ENCODE results near the gene ERAS. TPM values are rescaled to one million over a fixed set of nuclear protein-coding genes. Genes with fewer than 3 reads are reported as not detected.

The ERAS gene, protein sequence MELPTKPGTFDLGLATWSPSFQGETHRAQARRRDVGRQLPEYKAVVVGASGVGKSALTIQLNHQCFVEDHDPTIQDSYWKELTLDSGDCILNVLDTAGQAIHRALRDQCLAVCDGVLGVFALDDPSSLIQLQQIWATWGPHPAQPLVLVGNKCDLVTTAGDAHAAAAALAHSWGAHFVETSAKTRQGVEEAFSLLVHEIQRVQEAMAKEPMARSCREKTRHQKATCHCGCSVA
- polyA plus RNA-seq (2013, experiment 1 of 2): not detected
- polyA plus RNA-seq (2013, experiment 2 of 2): not detected

GRCh38 chrX:48826135-48826875 lies at the start of gene ERAS:
Gene ERAS, plus strand, starts transcription at chrX:48826513. Its CDS starts 2,611 bp downstream, at chrX:48829124.
- Histone ChIP-seq H2BK15ac (replicated peaks; ENCODE audit: low read depth) (no peak within 1 kb of the TSS), H3K79me2 (ENCODE audit: control insufficient read depth, insufficient read depth, low read length) (no peaks in the 10 kb centered on the region), H3K18ac (ENCODE audit: low read length) (no peak within 1 kb of the TSS), H3K56ac (ENCODE audit: low read length) (no peak within 1 kb of the TSS), H3K9ac (ENCODE audit: low read length) (no peak within 1 kb of the TSS), H4K5ac (ENCODE audit: low read length) (no peak within 1 kb of the TSS), H2AK5ac (ENCODE audit: low read length) (no peak within 1 kb of the TSS), H3K27me3 (ENCODE audit: insufficient read depth, low read length, poor library complexity) (no peaks in the 10 kb centered on the region), H3K4ac (ENCODE audit: low read depth, low read length) (no peak within 1 kb of the TSS), H3K4me2 (ENCODE audit: low read length) (no peak within 1 kb of the TSS), H2BK5ac (ENCODE audit: low read length) (no peak within 1 kb of the TSS), H3K23ac (ENCODE audit: low read length) (no peak within 1 kb of the TSS), H3K36me3 (ENCODE audit: control insufficient read depth, insufficient read depth, low read length) (no peaks in the 10 kb centered on the region), H3K27ac (ENCODE audit: low read depth, low read length) (no peak within 1 kb of the TSS), H3K4me3 (ENCODE audit: low read length) (no peak within 1 kb of the TSS), H2BK120ac (ENCODE audit: low read depth, low read length) (no peak within 1 kb of the TSS), H3K4me1 (ENCODE audit: control insufficient read depth, low read depth, low read length) (no peaks in the 10 kb centered on the region), H3K79me1 (ENCODE audit: low read length) (no peaks in the 10 kb centered on the region), H4K8ac (ENCODE audit: low read depth, low read length) (no peak within 1 kb of the TSS)
- no CpG with 5 or more reads among the region's 67 CpGs for WGBS (ENCODE audit: extremely low coverage, insufficient coverage, low lambda C conversion rate)
- DNase-seq: no peak

DNA sequence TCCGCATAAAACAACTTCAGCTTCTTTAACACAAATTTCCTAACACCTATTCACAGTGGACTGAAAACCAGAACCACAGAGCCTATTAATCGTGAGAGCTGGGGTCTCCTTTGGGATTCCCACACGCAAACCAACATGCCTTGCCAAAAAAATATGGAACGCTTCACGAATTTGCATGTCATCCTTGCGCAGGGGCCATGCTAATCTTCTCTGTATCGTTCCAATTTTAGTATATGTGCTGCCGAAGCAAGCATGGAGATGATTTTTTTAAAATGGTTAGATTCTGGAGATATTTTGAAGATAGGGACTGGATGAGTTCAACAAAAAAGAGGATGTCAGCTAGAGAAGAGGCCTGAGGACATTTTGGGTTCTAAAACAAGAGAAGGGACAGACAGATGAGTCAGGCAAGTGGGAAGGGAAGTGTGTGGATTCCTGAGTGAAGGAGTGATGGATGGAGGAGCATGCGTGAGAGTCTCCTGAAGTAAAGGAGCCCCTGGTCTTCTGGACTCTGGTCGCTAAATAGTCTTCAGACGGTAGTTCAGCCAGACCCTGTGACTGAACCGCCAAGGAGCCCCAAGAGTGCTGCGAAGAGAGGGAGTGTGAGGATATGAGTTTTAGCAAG lies 49.4 kb upstream of the ERAS start:
- WGBS (ENCODE audit: extremely low coverage, insufficient coverage, low lambda C conversion rate): no CpG with 5 or more reads among the region's 13 CpGs
- Histone ChIP-seq H3K79me1 (ENCODE audit: low read length) (no peaks in the 10 kb centered on the region), H3K23ac (ENCODE audit: low read length) (no peak overlapping the region), H2AK5ac (ENCODE audit: low read length) (no peak overlapping the region), H4K5ac (ENCODE audit: low read length) (no peak overlapping the region), H4K8ac (ENCODE audit: low read depth, low read length) (no peak overlapping the region), H3K4me1 (ENCODE audit: control insufficient read depth, low read depth, low read length) (no peaks in the 10 kb centered on the region), H3K18ac (ENCODE audit: low read length) (no peak overlapping the region), H3K79me2 (ENCODE audit: control insufficient read depth, insufficient read depth, low read length) (no peaks in the 10 kb centered on the region), H3K9ac (ENCODE audit: low read length) (no peak overlapping the region), H3K4me3 (ENCODE audit: low read length) (no peak overlapping the region), H3K27me3 (ENCODE audit: insufficient read depth, low read length, poor library complexity) (no peaks in the 10 kb centered on the region), H2BK120ac (ENCODE audit: low read depth, low read length) (no peak overlapping the region), H3K4ac (ENCODE audit: low read depth, low read length) (no peak overlapping the region), H3K56ac (ENCODE audit: low read length) (no peak overlapping the region), H2BK5ac (ENCODE audit: low read length) (no peak overlapping the region), H3K27ac (ENCODE audit: low read depth, low read length) (no peak overlapping the region), H3K4me2 (ENCODE audit: low read length) (no peak overlapping the region), H2BK15ac (replicated peaks; ENCODE audit: low read depth) (no peak overlapping the region), H3K36me3 (ENCODE audit: control insufficient read depth, insufficient read depth, low read length) (no peaks in the 10 kb centered on the region)
- DNase-seq: no peak

DNA sequence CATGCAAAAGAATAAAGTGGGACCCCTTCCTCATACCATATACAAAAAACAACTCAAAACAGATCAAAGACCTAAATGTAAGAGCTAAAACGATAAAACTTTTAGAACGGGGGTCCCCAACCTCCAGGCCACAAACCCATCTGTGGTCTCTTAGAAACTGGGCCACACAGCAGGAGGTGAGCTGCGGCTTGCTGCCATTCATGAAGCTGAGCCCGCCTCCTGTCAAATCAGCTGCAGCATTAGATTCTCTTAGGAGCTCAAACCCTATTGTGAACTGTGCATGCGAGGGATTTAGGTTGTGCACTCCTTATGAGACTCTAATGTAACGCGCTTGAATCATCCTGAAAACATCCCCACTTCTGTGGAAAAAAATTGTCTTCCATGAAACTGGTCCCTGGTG lies 46.9 kb upstream of the ERAS start:
- Histone ChIP-seq H4K8ac (ENCODE audit: low read depth, low read length) (no peak overlapping the region), H3K4me1 (ENCODE audit: control insufficient read depth, low read depth, low read length) (no peaks in the 10 kb centered on the region), H3K4ac (ENCODE audit: low read depth, low read length) (no peak overlapping the region), H3K27ac (ENCODE audit: low read depth, low read length) (no peak overlapping the region), H3K4me3 (ENCODE audit: low read length) (no peak overlapping the region), H3K56ac (ENCODE audit: low read length) (no peak overlapping the region), H3K4me2 (ENCODE audit: low read length) (no peak overlapping the region), H2BK15ac (replicated peaks; ENCODE audit: low read depth) (no peak overlapping the region), H4K5ac (ENCODE audit: low read length) (no peak overlapping the region), H3K27me3 (ENCODE audit: insufficient read depth, low read length, poor library complexity) (no peaks in the 10 kb centered on the region), H2BK5ac (ENCODE audit: low read length) (no peak overlapping the region), H3K79me1 (ENCODE audit: low read length) (no peaks in the 10 kb centered on the region), H3K9ac (ENCODE audit: low read length) (no peak overlapping the region), H3K36me3 (ENCODE audit: control insufficient read depth, insufficient read depth, low read length) (no peaks in the 10 kb centered on the region), H2AK5ac (ENCODE audit: low read length) (no peak overlapping the region), H2BK120ac (ENCODE audit: low read depth, low read length) (no peak overlapping the region), H3K23ac (ENCODE audit: low read length) (no peak overlapping the region), H3K18ac (ENCODE audit: low read length) (no peak overlapping the region), H3K79me2 (ENCODE audit: control insufficient read depth, insufficient read depth, low read length) (no peaks in the 10 kb centered on the region)
- no peak for DNase-seq
- WGBS (ENCODE audit: extremely low coverage, insufficient coverage, low lambda C conversion rate): no CpG with 5 or more reads among the region's 7 CpGs

- Histone ChIP-seq H3K9ac (ENCODE audit: low read length) (no peak overlapping the region), H4K5ac (ENCODE audit: low read length) (no peak overlapping the region), H3K23ac (ENCODE audit: low read length) (no peak overlapping the region), H3K36me3 (ENCODE audit: control insufficient read depth, insufficient read depth, low read length) (no peaks in the 10 kb centered on the region), H3K79me1 (ENCODE audit: low read length) (no peaks in the 10 kb centered on the region), H2AK5ac (ENCODE audit: low read length) (no peak overlapping the region), H3K27ac (ENCODE audit: low read depth, low read length) (no peak overlapping the region), H3K27me3 (ENCODE audit: insufficient read depth, low read length, poor library complexity) (no peaks in the 10 kb centered on the region), H2BK120ac (ENCODE audit: low read depth, low read length) (no peak overlapping the region), H4K8ac (ENCODE audit: low read depth, low read length) (no peak overlapping the region), H3K18ac (ENCODE audit: low read length) (no peak overlapping the region), H3K4me2 (ENCODE audit: low read length) (no peak overlapping the region), H2BK15ac (replicated peaks; ENCODE audit: low read depth) (no peak overlapping the region), H3K79me2 (ENCODE audit: control insufficient read depth, insufficient read depth, low read length) (no peaks in the 10 kb centered on the region), H3K56ac (ENCODE audit: low read length) (no peak overlapping the region), H3K4me1 (ENCODE audit: control insufficient read depth, low read depth, low read length) (no peaks in the 10 kb centered on the region), H3K4me3 (ENCODE audit: low read length) (no peak overlapping the region), H2BK5ac (ENCODE audit: low read length) (no peak overlapping the region), H3K4ac (ENCODE audit: low read depth, low read length) (no peak overlapping the region)
- DNase-seq: no peak
- no CpG with 5 or more reads among the region's 6 CpGs for WGBS (ENCODE audit: extremely low coverage, insufficient coverage, low lambda C conversion rate)
Measured at GRCh38 chrX:48781705-48782104, 44.6 kb upstream of the ERAS start.

GRCh38 chrX:48782216-48782615 lies 44.1 kb upstream of the ERAS start:
- H3K79me2 ChIP-seq (ENCODE audit: control insufficient read depth, insufficient read depth, low read length): no peaks in the 10 kb centered on the region
- no peak overlapping the region for H3K4me3 ChIP-seq (ENCODE audit: low read length)
- H3K4me2 ChIP-seq (ENCODE audit: low read length): no peak overlapping the region
- WGBS (ENCODE audit: extremely low coverage, insufficient coverage, low lambda C conversion rate): no CpG with 5 or more reads among the region's 2 CpGs
- H2BK120ac ChIP-seq (ENCODE audit: low read depth, low read length): no peak overlapping the region
- no peaks in the 10 kb centered on the region for H3K27me3 ChIP-seq (ENCODE audit: insufficient read depth, low read length, poor library complexity)
- H3K79me1 ChIP-seq (ENCODE audit: low read length): no peaks in the 10 kb centered on the region
- H2AK5ac ChIP-seq (ENCODE audit: low read length): no peak overlapping the region
- H2BK15ac ChIP-seq (replicated peaks; ENCODE audit: low read depth): no peak overlapping the region
- H2BK5ac ChIP-seq (ENCODE audit: low read length): no peak overlapping the region
- no peak overlapping the region for H3K23ac ChIP-seq (ENCODE audit: low read length)
- H4K8ac ChIP-seq (ENCODE audit: low read depth, low read length): no peak overlapping the region
- no peak overlapping the region for H3K27ac ChIP-seq (ENCODE audit: low read depth, low read length)
- H3K18ac ChIP-seq (ENCODE audit: low read length): no peak overlapping the region
- no peaks in the 10 kb centered on the region for H3K36me3 ChIP-seq (ENCODE audit: control insufficient read depth, insufficient read depth, low read length)
- no peak overlapping the region for H3K56ac ChIP-seq (ENCODE audit: low read length)
- H4K5ac ChIP-seq (ENCODE audit: low read length): no peak overlapping the region
- H3K4ac ChIP-seq (ENCODE audit: low read depth, low read length): no peak overlapping the region
- DNase-seq: no peak
- no peak overlapping the region for H3K9ac ChIP-seq (ENCODE audit: low read length)
- H3K4me1 ChIP-seq (ENCODE audit: control insufficient read depth, low read depth, low read length): no peaks in the 10 kb centered on the region
